SK-N-SH treated with all-trans-retinoic acid at 6 μM for 48 hours (cell line): ENCODE results near the gene PIGS.

Experiments
- ATAC-seq: fragments of 200-7000 bp; cut with Tn5 transposase; 3 replicates; pipeline ENCODE4 v1.9.1; 2020; ENCODE audit warnings: mild to moderate bottlenecking, moderate library complexity
- ARNTL ChIP-seq: fragments of 450-650 bp; formaldehyde crosslinking; IDR thresholded peaks from 2 replicates; pipeline ENCODE4 v1.5.0; 2020; ENCODE audit warnings: low read depth, mild to moderate bottlenecking, moderate library complexity, borderline replicate concordance
- BACH2 ChIP-seq: fragments of 250-450 bp; sonication (Bioruptor Pico); IDR thresholded peaks from 2 replicates; pipeline ENCODE4 v1.9.0; 2021; ENCODE audit warnings: mild to moderate bottlenecking, borderline replicate concordance
- CREB5 ChIP-seq: fragments of 250-450 bp; sonication (Bioruptor Pico); IDR thresholded peaks from 2 replicates; pipeline ENCODE4 v1.5.1; 2020; ENCODE audit warnings: low read depth, mild to moderate bottlenecking, moderate library complexity
- CSRNP3 ChIP-seq: fragments of 250-450 bp; sonication (Bioruptor Pico); IDR thresholded peaks from 2 replicates; pipeline ENCODE4 v1.5.1; 2021; ENCODE audit warnings: mild to moderate bottlenecking, moderate library complexity
- ESRRG ChIP-seq: fragments of 250-450 bp; sonication (Bioruptor Pico); IDR thresholded peaks from 2 replicates; pipeline ENCODE4 v1.6.1; 2021; ENCODE audit warnings: mild to moderate bottlenecking
- GLIS3 ChIP-seq: fragments of 250-450 bp; sonication (Bioruptor Pico); IDR thresholded peaks from 2 replicates; pipeline ENCODE4 v1.5.0; 2020; ENCODE audit warnings: mild to moderate bottlenecking, moderate library complexity
- ISL1 ChIP-seq: fragments of 250-450 bp; sonication (Bioruptor Pico); IDR thresholded peaks from 2 replicates; pipeline ENCODE4 v2.1.2; 2022; ENCODE audit warnings: mild to moderate bottlenecking, moderate library complexity
- OSR1 ChIP-seq: fragments of 250-450 bp; sonication (Bioruptor Pico); IDR thresholded peaks from 2 replicates; pipeline ENCODE4 v1.8.0; 2022; ENCODE audit warnings: moderate library complexity, mild to moderate bottlenecking, inconsistent platforms
- PATZ1 ChIP-seq: fragments of 250-450 bp; sonication (Bioruptor Pico); IDR thresholded peaks from 2 replicates; pipeline ENCODE4 v1.8.0; 2020; ENCODE audit warnings: mild to moderate bottlenecking, moderate library complexity, borderline replicate concordance
- POU6F1 ChIP-seq: fragments of 250-450 bp; sonication (Bioruptor Pico); IDR thresholded peaks from 2 replicates; pipeline ENCODE4 v1.8.0; 2021; ENCODE audit warnings: low read depth, mild to moderate bottlenecking, moderate library complexity, borderline replicate concordance
- PPARA ChIP-seq: fragments of 250-450 bp; sonication (Bioruptor Pico); IDR thresholded peaks from 2 replicates; pipeline ENCODE4 v1.5.0; 2020; ENCODE audit warnings: mild to moderate bottlenecking, borderline replicate concordance
- RARB ChIP-seq: fragments of 250-450 bp; sonication (Bioruptor Pico); IDR thresholded peaks from 2 replicates; pipeline ENCODE4 v1.8.0; 2021; ENCODE audit warnings: mild to moderate bottlenecking, moderate library complexity
- TCF4 ChIP-seq: fragments of 250-450 bp; sonication (Bioruptor Pico); IDR thresholded peaks from 2 replicates; pipeline ENCODE4 v1.8.0; 2021; ENCODE audit warnings: mild to moderate bottlenecking, moderate library complexity, borderline replicate concordance
- TOX ChIP-seq: fragments of 250-450 bp; sonication (Bioruptor Pico); IDR thresholded peaks from 2 replicates; pipeline ENCODE4 v1.8.0; 2021; ENCODE audit warnings: mild to moderate bottlenecking, moderate library complexity, borderline replicate concordance
- TSHZ2 ChIP-seq: fragments of 250-450 bp; sonication (Bioruptor Pico); IDR thresholded peaks from 2 replicates; pipeline ENCODE4 v1.5.0; 2020; ENCODE audit warnings: mild to moderate bottlenecking, moderate library complexity
- ZC3H10 ChIP-seq: fragments of 250-450 bp; sonication (Bioruptor Pico); IDR thresholded peaks from 2 replicates; pipeline ENCODE4 v1.5.1; 2021; ENCODE audit warnings: mild to moderate bottlenecking, moderate library complexity
- ZFP3 ChIP-seq: fragments of 250-450 bp; sonication (Bioruptor Pico); IDR thresholded peaks from 2 replicates; pipeline ENCODE4 v1.5.0; 2020; ENCODE audit warnings: mild to moderate bottlenecking, moderate library complexity
- ZFP30 ChIP-seq: fragments of 450-650 bp; formaldehyde crosslinking; IDR thresholded peaks from 2 replicates; pipeline ENCODE4 v1.5.0; 2022; ENCODE audit warnings: mild to moderate bottlenecking, moderate library complexity
- ZNF565 ChIP-seq: fragments of 450-650 bp; formaldehyde crosslinking; conservative IDR thresholded peaks from 2 replicates; pipeline ENCODE4 v1.5.0; 2020; ENCODE audit warnings: low read depth, mild to moderate bottlenecking, moderate library complexity
- ZNF70 ChIP-seq: fragments of 450-650 bp; formaldehyde crosslinking; IDR thresholded peaks from 2 replicates; pipeline ENCODE4 v1.5.0; 2020; ENCODE audit warnings: mild to moderate bottlenecking, moderate library complexity
- ZNF8 ChIP-seq: fragments of 450-650 bp; formaldehyde crosslinking; IDR thresholded peaks from 2 replicates; pipeline ENCODE4 v1.5.0; 2020; ENCODE audit warnings: mild to moderate bottlenecking, moderate library complexity

PIGS gene

GRCh38 chr17:28536532-28537218, 34.6 kb downstream of the PIGS start:
- no peak for ATAC-seq
- no peak for TF ChIP-seq CSRNP3 (CRISPR knock-in tag)
- TF ChIP-seq RARB (CRISPR knock-in tag), result no peak
- no peak for TF ChIP-seq ZFP30 (CRISPR knock-in tag)
- TF ChIP-seq BACH2 (CRISPR knock-in tag), result no peak
- TF ChIP-seq CREB5 (CRISPR knock-in tag), result no peak
- no peak for TF ChIP-seq PPARA
- TF ChIP-seq ZC3H10 (CRISPR knock-in tag), result no peak
- no peak for TF ChIP-seq ZNF70 (CRISPR knock-in tag)
- TF ChIP-seq OSR1 (CRISPR knock-in tag), result no peak
- TF ChIP-seq TSHZ2 (CRISPR knock-in tag), result no peak
- no peak for TF ChIP-seq ZNF565
- no peak for TF ChIP-seq ARNTL (CRISPR knock-in tag)
- no peak for TF ChIP-seq POU6F1 (CRISPR knock-in tag)
- TF ChIP-seq GLIS3 (CRISPR knock-in tag), result no peak
- no peak for TF ChIP-seq ZNF8
- no peak for TF ChIP-seq PATZ1 (CRISPR knock-in tag)
- TF ChIP-seq TCF4 (CRISPR knock-in tag), result no peak

- ATAC-seq, result no peak
These were observed 36.5 kb downstream of the PIGS start for GRCh38 chr17:28534740-28535375.

GRCh38 chr17:28533091-28533807, 38.1 kb downstream of the PIGS start:
- no peak for ATAC-seq

More at GRCh38 chr17:28534740-28535375, 36.5 kb downstream of the PIGS start:
- TF ChIP-seq ZFP30 (CRISPR knock-in tag), result no peak
- no peak for TF ChIP-seq ZC3H10 (CRISPR knock-in tag)

More at GRCh38 chr17:28533091-28533807, 38.1 kb downstream of the PIGS start:
- TF ChIP-seq ZNF70 (CRISPR knock-in tag), result no peak
- TF ChIP-seq ZNF8, result no peak
- TF ChIP-seq RARB (CRISPR knock-in tag), result no peak
- TF ChIP-seq TOX, result no peak
- TF ChIP-seq ZFP30 (CRISPR knock-in tag), result no peak
- no peak for TF ChIP-seq ZFP3 (CRISPR knock-in tag)
- no peak for TF ChIP-seq CREB5 (CRISPR knock-in tag)
- no peak for TF ChIP-seq ARNTL (CRISPR knock-in tag)
- no peak for TF ChIP-seq ISL1 (CRISPR knock-in tag)
- no peak for TF ChIP-seq ESRRG (CRISPR knock-in tag)
- no peak for TF ChIP-seq TSHZ2 (CRISPR knock-in tag)
- TF ChIP-seq BACH2 (CRISPR knock-in tag), result no peak
